OCI-LY1 (cell line): ENCODE results near the gene SGO2.

Source experiments
- CTCF ChIP-seq: fragments of 200-600 bp; sonication (generic), shearing (Covaris generic); IDR thresholded peaks from 2 replicates; pipeline ENCODE4 v1.5.1; 2017; ENCODE audit warnings: mild to moderate bottlenecking, antibody characterized with exemption, low read length, moderate library complexity, mixed read lengths
- EZH2 ChIP-seq: fragments of 200-600 bp; sonication (generic), shearing (Covaris generic); IDR thresholded peaks from 2 replicates; pipeline ENCODE4 v1.8.0; 2017; ENCODE audit warnings: borderline replicate concordance, mixed run types, mild to moderate bottlenecking, antibody characterized with exemption, low read length, moderate library complexity, mixed read lengths

GRCh38 chr2:200540793-200541192 lies 14.8 kb downstream of the SGO2 start:
- TF ChIP-seq CTCF, result no peak
- no peak for TF ChIP-seq EZH2
